ENCODE measurements around the gene TXNRD2. TPM values are rescaled to one million over a fixed set of nuclear protein-coding genes. Genes with fewer than 3 reads are reported as not detected.

The TXNRD2 gene
- total and polyA plus RNA-seq, 10 of the 15 experiments (the other 5 are each of a cell fraction or from before 2014, with no cell fraction given) = 1.6 to 26.0 (median 13.9) TPM

GRCh38 chr22:19919701-19920363 lies 21.8 kb downstream of the TXNRD2 start (continued):
- TF ChIP-seq BACH1 (IDR thresholded peaks at IDR 0.05; ENCODE audit: borderline replicate concordance) = no peak

GRCh38 chr22:19918332-19919106 lies 23.1 kb downstream of the TXNRD2 start:
- in situ Hi-C loops (cut with MboI) = loop anchor here (5.0 kb wide), 1 partner anchor 186 kb away; no protein-coding TSS in a partner anchor
- Histone ChIP-seq H4K20me1 (ENCODE audit: control insufficient read depth, insufficient read depth) (no peaks in the 10 kb centered on the region), H3K4me3 (no peak overlapping the region), H3K4me2 (ENCODE audit: control insufficient read depth, insufficient read depth) (no peak overlapping the region), H3K27me3 (replicated peaks in 1 of 2; ENCODE audit: control insufficient read depth in 2 of 2, insufficient read depth in 2 of 2, low read length in 1 of 2) (no peaks in the 10 kb centered on the region), H3K9me3 (replicated peaks; ENCODE audit: control insufficient read depth, insufficient read depth, low read length) (no peaks in the 10 kb centered on the region), H3K36me3 (ENCODE audit: control insufficient read depth in 2 of 2, insufficient read depth in 2 of 2, low read length in 1 of 2) (peaks cover 2 to 13% of the 10 kb centered on the region in 2 experiments; a peak in 3 of 4 replicates), H3K27ac (ENCODE audit: control insufficient read depth, insufficient read depth) (no peak overlapping the region), H2AFZ (ENCODE audit: control insufficient read depth, low read depth, low read length) (no peak overlapping the region), H3K9ac (ENCODE audit: control insufficient read depth, insufficient read depth, low read length) (no peak overlapping the region), H3K79me2 (ENCODE audit: control insufficient read depth, insufficient read depth, low read length) (no peaks in the 10 kb centered on the region), H3K4me1 (ENCODE audit: control insufficient read depth, insufficient read depth, low read length) (no peaks in the 10 kb centered on the region)
- ChIA-PET CTCF (interaction anchor here (0.8 to 0.9 kb wide), 2 partner anchors 145 to 188 kb away, joined by 3 to 4 read pairs; no protein-coding TSS in a partner anchor), RAD21 (ENCODE audit: unreplicated experiment) (interaction anchor here (1.5 to 1.9 kb wide), 2 partner anchors 24 to 188 kb away, joined by 3 to 5 read pairs; no protein-coding TSS in a partner anchor), SMC1A (ENCODE audit: uncharacterized antibody, unreplicated experiment) (no interaction called here), POLR2A (no interaction called here)
- no TSS peak for BruUV-seq (replicated peaks)
- TF ChIP-seq NFYA (IDR thresholded peaks at IDR 0.05; ENCODE audit: borderline replicate concordance, low read depth, low read length) = no peak
- TF ChIP-seq HDAC2 (IDR thresholded peaks at IDR 0.05) = no peak
- TF ChIP-seq IKZF2 (IDR thresholded peaks at IDR 0.05) = no peak
- TF ChIP-seq, protein P1, sequence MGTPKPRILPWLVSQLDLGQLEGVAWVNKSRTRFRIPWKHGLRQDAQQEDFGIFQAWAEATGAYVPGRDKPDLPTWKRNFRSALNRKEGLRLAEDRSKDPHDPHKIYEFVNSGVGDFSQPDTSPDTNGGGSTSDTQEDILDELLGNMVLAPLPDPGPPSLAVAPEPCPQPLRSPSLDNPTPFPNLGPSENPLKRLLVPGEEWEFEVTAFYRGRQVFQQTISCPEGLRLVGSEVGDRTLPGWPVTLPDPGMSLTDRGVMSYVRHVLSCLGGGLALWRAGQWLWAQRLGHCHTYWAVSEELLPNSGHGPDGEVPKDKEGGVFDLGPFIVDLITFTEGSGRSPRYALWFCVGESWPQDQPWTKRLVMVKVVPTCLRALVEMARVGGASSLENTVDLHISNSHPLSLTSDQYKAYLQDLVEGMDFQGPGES (IDR thresholded peaks at IDR 0.05) = no peak
- no peak for TF ChIP-seq CBFB (IDR thresholded peaks at IDR 0.05; ENCODE audit: low read depth)
- TF ChIP-seq SUZ12 (IDR thresholded peaks at IDR 0.05; ENCODE audit: unreplicated experiment) = no peak
- no peak for TF ChIP-seq POLR2A (IDR thresholded peaks at IDR 0.05; ENCODE audit: low read depth, low read length)
- TF ChIP-seq, protein P2, sequence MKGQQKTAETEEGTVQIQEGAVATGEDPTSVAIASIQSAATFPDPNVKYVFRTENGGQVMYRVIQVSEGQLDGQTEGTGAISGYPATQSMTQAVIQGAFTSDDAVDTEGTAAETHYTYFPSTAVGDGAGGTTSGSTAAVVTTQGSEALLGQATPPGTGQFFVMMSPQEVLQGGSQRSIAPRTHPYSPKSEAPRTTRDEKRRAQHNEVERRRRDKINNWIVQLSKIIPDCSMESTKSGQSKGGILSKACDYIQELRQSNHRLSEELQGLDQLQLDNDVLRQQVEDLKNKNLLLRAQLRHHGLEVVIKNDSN (IDR thresholded peaks at IDR 0.05; ENCODE audit: borderline replicate concordance, extremely low read length, insufficient read depth, low read depth, low read length) = no peak
- TF ChIP-seq, protein P3, sequence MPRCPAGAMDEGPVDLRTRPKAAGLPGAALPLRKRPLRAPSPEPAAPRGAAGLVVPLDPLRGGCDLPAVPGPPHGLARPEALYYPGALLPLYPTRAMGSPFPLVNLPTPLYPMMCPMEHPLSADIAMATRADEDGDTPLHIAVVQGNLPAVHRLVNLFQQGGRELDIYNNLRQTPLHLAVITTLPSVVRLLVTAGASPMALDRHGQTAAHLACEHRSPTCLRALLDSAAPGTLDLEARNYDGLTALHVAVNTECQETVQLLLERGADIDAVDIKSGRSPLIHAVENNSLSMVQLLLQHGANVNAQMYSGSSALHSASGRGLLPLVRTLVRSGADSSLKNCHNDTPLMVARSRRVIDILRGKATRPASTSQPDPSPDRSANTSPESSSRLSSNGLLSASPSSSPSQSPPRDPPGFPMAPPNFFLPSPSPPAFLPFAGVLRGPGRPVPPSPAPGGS (IDR thresholded peaks at IDR 0.05; ENCODE audit: borderline replicate concordance, insufficient read depth, low read depth, low read length, poor library complexity, severe bottlenecking) = no peak
- no peak for TF ChIP-seq FOS (IDR thresholded peaks at IDR 0.05; ENCODE audit: borderline replicate concordance, extremely low read depth, insufficient read length)
- no peak for TF ChIP-seq NFXL1 (IDR thresholded peaks at IDR 0.05; ENCODE audit: borderline replicate concordance)
- no peak for FAIRE-seq
- no peak for DNase-seq (ENCODE audit: low read depth, low spot score)
- WGBS (ENCODE audit: insufficient coverage, insufficient replicate concordance, low lambda C conversion rate, missing lambda C conversion rate) = 84% methylated on average over 22 of the region's 23 CpGs
- intact Hi-C loops (cut with micrococcal nuclease; ENCODE audit: unreplicated experiment) = no loop called here
- ATAC-seq = no peak
